ENCODE data around the gene LARP1. TPM values are rescaled to one million over a fixed set of nuclear protein-coding genes. Genes with fewer than 3 reads are reported as not detected.
A peak's percentile ranks its signal among the peaks of the same experiment; 100 is the strongest.

The LARP1 gene
- total RNA-seq (2014; rRNA removed; shearing (Covaris generic)), result 99.9 and 100.0 TPM in 2 replicates

- Histone ChIP-seq H3K27ac (peak within 1 kb of the TSS; percentile 90), H3K27me3 (no peaks in the 10 kb centered on the region), H3K9me3 (replicated peaks) (no peaks in the 10 kb centered on the region), H3K4me1 (peaks cover 13% of the 10 kb centered on the region), H3K36me3 (0 out of 2 replicates have a peak, but pooled peaks cover 3% of the 10 kb centered on the region), H3K4me3 (peak within 1 kb of the TSS; percentile 92)
- DNase-seq, result peak; percentile 27 to 36
Observed at GRCh38 chr5:154755361-154756008, at the start of gene LARP1. TSS of gene LARP1 (plus strand) at chr5:154755377. CDS start at chr5:154755758, 381 bp downstream.

- H3K9me3 ChIP-seq (replicated peaks), result no peaks in the 10 kb centered on the region
- no peaks in the 10 kb centered on the region for H3K36me3 ChIP-seq
- DNase-seq, result no peak
- H3K4me3 ChIP-seq, result no peak overlapping the region
- no peaks in the 10 kb centered on the region for H3K27me3 ChIP-seq
- no peak overlapping the region for H3K27ac ChIP-seq
- H3K4me1 ChIP-seq, result no peaks in the 10 kb centered on the region
Observed at GRCh38 chr5:154706416-154706815, 48.8 kb upstream of the LARP1 start.

- H3K27me3 ChIP-seq, result no peaks in the 10 kb centered on the region
- no peaks in the 10 kb centered on the region for H3K36me3 ChIP-seq
- H3K4me3 ChIP-seq, result no peak overlapping the region
- H3K4me1 ChIP-seq, result no peaks in the 10 kb centered on the region
- H3K27ac ChIP-seq, result no peak overlapping the region
- no peak for DNase-seq
- H3K9me3 ChIP-seq (replicated peaks), result no peaks in the 10 kb centered on the region
Observed at GRCh38 chr5:154707641-154708040, 47.5 kb upstream of the LARP1 start.

GRCh38 chr5:154708207-154708606 lies 47.0 kb upstream of the LARP1 start:
- Histone ChIP-seq H3K4me1 (peaks cover under 1% of the 10 kb centered on the region; the same call in 1 of the 2 replicates), H3K27ac (no peak overlapping the region)

GRCh38 chr5:154708846-154709245 lies 46.3 kb upstream of the LARP1 start:
- Histone ChIP-seq H3K36me3 (no peaks in the 10 kb centered on the region), H3K4me1 (peaks cover 4% of the 10 kb centered on the region; the same call in 1 of the 2 replicates), H3K4me3 (no peak overlapping the region), H3K9me3 (replicated peaks) (no peaks in the 10 kb centered on the region), H3K27me3 (no peaks in the 10 kb centered on the region), H3K27ac (no peak overlapping the region)
- no peak for DNase-seq

More at GRCh38 chr5:154708207-154708606, 47.0 kb upstream of the LARP1 start:
- no peaks in the 10 kb centered on the region for H3K27me3 ChIP-seq
- H3K36me3 ChIP-seq, result no peaks in the 10 kb centered on the region
- no peaks in the 10 kb centered on the region for H3K9me3 ChIP-seq (replicated peaks)
- H3K4me3 ChIP-seq, result no peak overlapping the region
- DNase-seq, result no peak

GRCh38 chr5:154709368-154710305 lies 45.5 kb upstream of the LARP1 start:
- Histone ChIP-seq H3K27ac (no peak overlapping the region), H3K36me3 (no peaks in the 10 kb centered on the region), H3K9me3 (replicated peaks) (no peaks in the 10 kb centered on the region), H3K4me3 (no peak overlapping the region), H3K27me3 (no peaks in the 10 kb centered on the region), H3K4me1 (peaks cover 4% of the 10 kb centered on the region; the same call in 1 of the 2 replicates)
- no peak for DNase-seq

- Histone ChIP-seq H3K36me3 (no peaks in the 10 kb centered on the region), H3K4me1 (peaks cover 4% of the 10 kb centered on the region; the same call in 1 of the 2 replicates), H3K27me3 (no peaks in the 10 kb centered on the region), H3K9me3 (replicated peaks) (no peaks in the 10 kb centered on the region), H3K27ac (no peak overlapping the region), H3K4me3 (no peak overlapping the region)
- DNase-seq, result peak in 1 of 2 experiments; percentile 23
Observed at GRCh38 chr5:154712518-154713437, 42.4 kb upstream of the LARP1 start.

- Histone ChIP-seq H3K36me3 (no peaks in the 10 kb centered on the region), H3K4me3 (no peak overlapping the region), H3K9me3 (replicated peaks) (no peaks in the 10 kb centered on the region), H3K27me3 (no peaks in the 10 kb centered on the region), H3K4me1 (peaks cover 4% of the 10 kb centered on the region; the same call in 1 of the 2 replicates), H3K27ac (no peak overlapping the region)
- peak in 1 of 2 experiments; percentile 9 for DNase-seq
Observed at GRCh38 chr5:154713615-154714125, 41.5 kb upstream of the LARP1 start.

- Histone ChIP-seq H3K4me1 (peaks cover 4% of the 10 kb centered on the region; the same call in 1 of the 2 replicates), H3K36me3 (no peaks in the 10 kb centered on the region), H3K27ac (no peak overlapping the region), H3K9me3 (replicated peaks) (no peaks in the 10 kb centered on the region), H3K27me3 (no peaks in the 10 kb centered on the region), H3K4me3 (no peak overlapping the region)
- DNase-seq, result no peak
Observed at GRCh38 chr5:154714266-154714986, 40.8 kb upstream of the LARP1 start.

GRCh38 chr5:154721481-154722058 lies 33.6 kb upstream of the LARP1 start:
- H3K4me1 ChIP-seq, result no peaks in the 10 kb centered on the region
- H3K4me3 ChIP-seq, result no peak overlapping the region
- H3K36me3 ChIP-seq, result no peaks in the 10 kb centered on the region
- no peaks in the 10 kb centered on the region for H3K9me3 ChIP-seq (replicated peaks)
- H3K27me3 ChIP-seq, result no peaks in the 10 kb centered on the region
- no peak for DNase-seq
- H3K27ac ChIP-seq, result no peak overlapping the region

GRCh38 chr5:154722097-154722496 lies 33.1 kb upstream of the LARP1 start:
- no peaks in the 10 kb centered on the region for H3K9me3 ChIP-seq (replicated peaks)
- H3K27ac ChIP-seq, result no peak overlapping the region
- H3K4me1 ChIP-seq, result no peaks in the 10 kb centered on the region
- no peaks in the 10 kb centered on the region for H3K27me3 ChIP-seq
- no peak overlapping the region for H3K4me3 ChIP-seq
- no peak for DNase-seq
- no peaks in the 10 kb centered on the region for H3K36me3 ChIP-seq

- Histone ChIP-seq H3K36me3 (no peaks in the 10 kb centered on the region), H3K4me3 (no peak overlapping the region), H3K27me3 (no peaks in the 10 kb centered on the region), H3K9me3 (replicated peaks) (no peaks in the 10 kb centered on the region), H3K4me1 (no peaks in the 10 kb centered on the region), H3K27ac (no peak overlapping the region)
- DNase-seq, result no peak
Observed at GRCh38 chr5:154722936-154723335, 32.2 kb upstream of the LARP1 start.

- Histone ChIP-seq H3K36me3 (no peaks in the 10 kb centered on the region), H3K27ac (no peak overlapping the region)
- no peak for DNase-seq
Observed at GRCh38 chr5:154723740-154724505, 31.3 kb upstream of the LARP1 start.

More at GRCh38 chr5:154723740-154724505, 31.3 kb upstream of the LARP1 start:
- Histone ChIP-seq H3K4me1 (no peaks in the 10 kb centered on the region), H3K9me3 (replicated peaks) (no peaks in the 10 kb centered on the region), H3K4me3 (no peak overlapping the region), H3K27me3 (no peaks in the 10 kb centered on the region)
